ENCODE measurements around the gene ACTR5.
"Not testable (repeated sequence)": the region's sequence is repeated elsewhere in the genome, so short reads cannot be mapped to it uniquely, and the experiment has no call there.

ACTR5 gene

GRCh38 chr20:38805958-38806854, 57.9 kb downstream of the ACTR5 start:
- DNase-seq: peak; percentile 45

- DNase-seq: peak; percentile 28
These were observed 58.8 kb downstream of the ACTR5 start for GRCh38 chr20:38806855-38807655.

- no peak for DNase-seq
These were observed 61.7 kb downstream of the ACTR5 start for GRCh38 chr20:38809942-38810341.

GRCh38 chr20:38810926-38811630, 62.8 kb downstream of the ACTR5 start:
- DNase-seq: no peak

- no peak for DNase-seq
These were observed 63.5 kb downstream of the ACTR5 start for GRCh38 chr20:38811769-38812168.

- no peak for DNase-seq
These were observed 63.9 kb downstream of the ACTR5 start for GRCh38 chr20:38812182-38812581.

GRCh38 chr20:38812709-38813573, 64.7 kb downstream of the ACTR5 start:
- DNase-seq: no peak

GRCh38 chr20:38813574-38813962, 65.3 kb downstream of the ACTR5 start:
- DNase-seq: not testable (repeated sequence)

- DNase-seq: no peak
These were observed 67.2 kb downstream of the ACTR5 start for GRCh38 chr20:38815446-38815845.

- no peak for DNase-seq
These were observed 70.1 kb downstream of the ACTR5 start for GRCh38 chr20:38818113-38819065.

Data from stimulated activated CD4-positive, alpha-beta T cell treated with anti-CD3 and anti-CD28 coated beads, Interleukin-12 subunit alpha, Interleukin-12 subunit beta, amount 100 ng/mL, for 4 hours (primary cell).